Measurements from ENCODE around the gene C11orf87.

DNA sequence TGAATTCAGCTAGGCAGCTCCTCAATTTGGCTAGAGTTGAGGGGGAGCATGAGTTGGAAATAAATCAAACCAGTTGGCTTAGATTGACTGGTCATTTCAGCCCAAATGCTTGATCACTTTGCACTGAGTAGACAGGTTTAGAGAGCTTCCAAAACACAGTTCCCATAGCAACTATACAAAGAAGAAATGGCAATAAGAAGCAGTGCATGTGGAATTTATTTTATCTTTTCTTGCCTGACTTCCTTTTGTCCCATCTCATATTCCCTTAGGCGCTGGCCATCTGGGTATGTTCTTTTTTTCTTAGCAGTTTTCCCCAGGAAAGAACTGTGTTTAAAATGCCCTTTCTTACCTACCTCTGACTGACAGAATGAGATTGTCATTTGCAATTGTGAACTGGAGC is 38.7 kb upstream of the C11orf87 start:
- TF ChIP-seq, protein P1, sequence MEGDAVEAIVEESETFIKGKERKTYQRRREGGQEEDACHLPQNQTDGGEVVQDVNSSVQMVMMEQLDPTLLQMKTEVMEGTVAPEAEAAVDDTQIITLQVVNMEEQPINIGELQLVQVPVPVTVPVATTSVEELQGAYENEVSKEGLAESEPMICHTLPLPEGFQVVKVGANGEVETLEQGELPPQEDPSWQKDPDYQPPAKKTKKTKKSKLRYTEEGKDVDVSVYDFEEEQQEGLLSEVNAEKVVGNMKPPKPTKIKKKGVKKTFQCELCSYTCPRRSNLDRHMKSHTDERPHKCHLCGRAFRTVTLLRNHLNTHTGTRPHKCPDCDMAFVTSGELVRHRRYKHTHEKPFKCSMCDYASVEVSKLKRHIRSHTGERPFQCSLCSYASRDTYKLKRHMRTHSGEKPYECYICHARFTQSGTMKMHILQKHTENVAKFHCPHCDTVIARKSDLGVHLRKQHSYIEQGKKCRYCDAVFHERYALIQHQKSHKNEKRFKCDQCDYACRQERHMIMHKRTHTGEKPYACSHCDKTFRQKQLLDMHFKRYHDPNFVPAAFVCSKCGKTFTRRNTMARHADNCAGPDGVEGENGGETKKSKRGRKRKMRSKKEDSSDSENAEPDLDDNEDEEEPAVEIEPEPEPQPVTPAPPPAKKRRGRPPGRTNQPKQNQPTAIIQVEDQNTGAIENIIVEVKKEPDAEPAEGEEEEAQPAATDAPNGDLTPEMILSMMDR (conservative IDR thresholded peaks at IDR 0.05): no peak
- no peak for TF ChIP-seq ZFX (IDR thresholded peaks at IDR 0.05)

Data from C4-2B (cell line).